Thyroid gland (tissue), 4 donors: ENCODE data around the gene LACC1.

Source experiments
- POLR2A ChIP-seq, 2 donors: fragments of 450-650 bp; IDR thresholded peaks; one replicate each; pipeline ENCODE4 v1.6.1; 2017; ENCODE audit warnings: antibody characterized with exemption in 2 of 2, mild to moderate bottlenecking in 2 of 2, moderate library complexity in 1 of 2
- TF ChIP-seq, protein P1 (sequence below), 6 experiments: fragments of 200-600 bp in 3 of 6; fragments of 450-650 bp in 3 of 6; sonication (generic) in 3 of 6; IDR thresholded peaks; one replicate each; pipeline ENCODE4 v1.5.1; 2016 to 2019; ENCODE audit warnings: antibody characterized with exemption in 6 of 6, mild to moderate bottlenecking in 2 of 6, inconsistent platforms in 1 of 6, moderate library complexity in 1 of 6

DNA sequence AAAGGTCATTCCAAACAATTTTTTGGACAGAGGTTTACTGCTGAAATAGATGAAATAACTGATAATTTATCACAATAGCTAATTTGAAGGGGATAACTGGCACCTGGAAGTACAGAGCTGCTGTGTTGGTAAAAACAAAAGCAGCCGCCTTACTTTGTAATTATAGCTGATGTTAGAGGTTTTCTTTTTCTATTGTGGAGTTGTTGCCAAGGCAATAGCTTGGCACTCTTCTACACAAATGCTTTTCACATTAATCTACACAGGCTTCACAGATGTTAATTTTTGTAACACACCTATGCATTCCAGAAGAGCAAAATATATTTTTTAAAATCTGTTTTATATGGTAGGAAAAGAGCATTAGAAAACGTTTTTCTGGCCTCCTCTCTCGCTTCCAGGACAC lies 56.9 kb downstream of the LACC1 start:
- no peak for TF ChIP-seq POLR2A (IDR thresholded peaks at IDR 0.05)
- TF ChIP-seq, protein P1, sequence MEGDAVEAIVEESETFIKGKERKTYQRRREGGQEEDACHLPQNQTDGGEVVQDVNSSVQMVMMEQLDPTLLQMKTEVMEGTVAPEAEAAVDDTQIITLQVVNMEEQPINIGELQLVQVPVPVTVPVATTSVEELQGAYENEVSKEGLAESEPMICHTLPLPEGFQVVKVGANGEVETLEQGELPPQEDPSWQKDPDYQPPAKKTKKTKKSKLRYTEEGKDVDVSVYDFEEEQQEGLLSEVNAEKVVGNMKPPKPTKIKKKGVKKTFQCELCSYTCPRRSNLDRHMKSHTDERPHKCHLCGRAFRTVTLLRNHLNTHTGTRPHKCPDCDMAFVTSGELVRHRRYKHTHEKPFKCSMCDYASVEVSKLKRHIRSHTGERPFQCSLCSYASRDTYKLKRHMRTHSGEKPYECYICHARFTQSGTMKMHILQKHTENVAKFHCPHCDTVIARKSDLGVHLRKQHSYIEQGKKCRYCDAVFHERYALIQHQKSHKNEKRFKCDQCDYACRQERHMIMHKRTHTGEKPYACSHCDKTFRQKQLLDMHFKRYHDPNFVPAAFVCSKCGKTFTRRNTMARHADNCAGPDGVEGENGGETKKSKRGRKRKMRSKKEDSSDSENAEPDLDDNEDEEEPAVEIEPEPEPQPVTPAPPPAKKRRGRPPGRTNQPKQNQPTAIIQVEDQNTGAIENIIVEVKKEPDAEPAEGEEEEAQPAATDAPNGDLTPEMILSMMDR (IDR thresholded peaks at IDR 0.05): no peak
